HG03565 (cell line): ENCODE data around the gene RMRP.

Source experiments
- ATAC-seq: cut with Tn5 transposase; IDR thresholded peaks from one replicate; pipeline ENCODE4 v1.9.1; 2021; ENCODE audit warnings: mild to moderate bottlenecking, moderate library complexity; ENCODE audit not compliant: unreplicated experiment

The RMRP gene

GRCh38 chr9:35687306-35687705, 29.5 kb upstream of the RMRP start:
- ATAC-seq = no peak

- ATAC-seq = no peak
Observed at GRCh38 chr9:35686222-35687203, 28.7 kb upstream of the RMRP start.

GRCh38 chr9:35685506-35685905, 27.7 kb upstream of the RMRP start:
- ATAC-seq = no peak

- no peak for ATAC-seq
Observed at GRCh38 chr9:35684921-35685320, 27.1 kb upstream of the RMRP start.

GRCh38 chr9:35683323-35683722, 25.5 kb upstream of the RMRP start:
- no peak for ATAC-seq

GRCh38 chr9:35682520-35683315, 24.9 kb upstream of the RMRP start:
- ATAC-seq = no peak

GRCh38 chr9:35682051-35682450, 24.2 kb upstream of the RMRP start:
- ATAC-seq = no peak

- ATAC-seq = no peak
Observed at GRCh38 chr9:35681341-35682002, 23.7 kb upstream of the RMRP start.

- ATAC-seq = no peak
Observed at GRCh38 chr9:35680331-35681105, 22.7 kb upstream of the RMRP start.

GRCh38 chr9:35679766-35680330, 22.0 kb upstream of the RMRP start:
- no peak for ATAC-seq

GRCh38 chr9:35679091-35679490, 21.3 kb upstream of the RMRP start:
- ATAC-seq = no peak

GRCh38 chr9:35675732-35676392, 18.0 kb upstream of the RMRP start:
- no peak for ATAC-seq

GRCh38 chr9:35675204-35675603, 17.4 kb upstream of the RMRP start:
- ATAC-seq = no peak

GRCh38 chr9:35674025-35674361, 16.2 kb upstream of the RMRP start:
- no peak for ATAC-seq

- ATAC-seq = no peak
Observed at GRCh38 chr9:35673132-35674024, 15.6 kb upstream of the RMRP start, which contains the start of gene CA9. CA9 (plus strand) TSS chr9:35673928; CDS start chr9:35673960, 32 bp downstream.

- no peak for ATAC-seq
Observed at GRCh38 chr9:35669331-35670145, 11.7 kb upstream of the RMRP start.

- ATAC-seq = no peak
Observed at GRCh38 chr9:35667939-35668338, 10.1 kb upstream of the RMRP start.

- ATAC-seq = no peak
Observed at GRCh38 chr9:35666549-35666948, 8.7 kb upstream of the RMRP start.
